SIG-M5 (cell line): ENCODE data around the gene CNRIP1.
"Not testable (repeated sequence)": the region's sequence is repeated elsewhere in the genome, so short reads cannot be mapped to it uniquely, and the experiment has no call there.

Source experiments
- DNase-seq: peaks from one replicate; lab custom pipeline; 2025; lab: John Stamatoyannopoulos, UW

CNRIP1 gene, protein sequence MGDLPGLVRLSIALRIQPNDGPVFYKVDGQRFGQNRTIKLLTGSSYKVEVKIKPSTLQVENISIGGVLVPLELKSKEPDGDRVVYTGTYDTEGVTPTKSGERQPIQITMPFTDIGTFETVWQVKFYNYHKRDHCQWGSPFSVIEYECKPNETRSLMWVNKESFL

DNA sequence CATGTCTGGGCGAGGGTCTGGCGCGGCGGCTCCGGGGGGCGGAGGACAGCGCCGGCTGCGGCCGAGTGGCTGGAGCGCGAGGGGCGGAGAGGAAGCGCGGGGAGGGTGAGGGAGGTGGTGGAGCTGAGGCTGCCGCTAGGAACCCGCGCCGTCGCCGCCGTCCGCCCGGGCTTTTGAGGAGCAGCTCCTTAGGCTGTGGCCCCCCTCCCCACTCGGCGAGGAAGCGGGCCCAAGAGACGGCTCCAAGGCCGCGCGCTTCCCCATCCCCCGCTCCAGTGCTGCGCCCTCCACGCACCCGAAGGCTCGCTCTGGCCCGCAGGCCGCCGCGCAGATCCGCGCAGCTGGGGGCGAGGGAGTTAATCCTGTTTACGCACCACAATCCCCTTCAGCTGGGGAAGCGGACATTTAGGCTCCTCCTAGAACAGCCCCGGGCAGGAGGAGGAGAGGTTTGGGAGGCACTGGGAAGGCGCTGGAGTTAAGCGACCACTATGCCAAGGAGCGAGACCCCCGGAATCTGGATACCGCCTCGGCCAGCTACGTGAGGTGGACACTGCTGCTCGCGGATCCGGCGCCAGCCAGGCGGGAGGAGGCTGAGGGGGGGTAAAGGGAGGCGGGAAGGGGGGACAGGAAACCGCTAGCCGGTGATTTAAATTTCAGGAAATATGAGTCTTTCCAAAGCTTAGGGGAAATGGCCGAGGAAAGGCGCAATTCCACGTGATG lies at the start of gene CNRIP1:
CNRIP1 (minus strand) TSS at position 552 of the 720 bp plus-strand sequence; CDS start at position 3, 549 bp downstream.
- no peak for DNase-seq

DNA sequence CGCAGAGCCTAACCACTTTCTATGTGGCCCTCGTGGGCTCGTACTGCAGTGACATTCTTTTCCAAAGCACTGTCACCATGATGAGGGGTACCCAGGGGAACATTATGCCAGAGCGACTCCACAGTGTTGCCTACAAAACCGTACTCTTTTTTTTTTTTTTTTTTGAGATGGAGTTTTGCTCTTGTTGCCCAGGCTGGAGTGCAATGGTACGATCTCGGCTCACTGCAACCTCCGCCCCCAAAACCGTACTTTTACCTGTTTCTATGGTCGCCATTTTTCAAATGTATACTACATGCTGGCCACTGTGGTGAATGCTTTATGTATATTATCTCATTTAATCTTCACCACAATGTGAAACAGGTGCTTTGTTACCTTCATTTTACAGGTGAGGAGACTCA lies 49.6 kb upstream of the CNRIP1 start:
- DNase-seq = no peak

DNA sequence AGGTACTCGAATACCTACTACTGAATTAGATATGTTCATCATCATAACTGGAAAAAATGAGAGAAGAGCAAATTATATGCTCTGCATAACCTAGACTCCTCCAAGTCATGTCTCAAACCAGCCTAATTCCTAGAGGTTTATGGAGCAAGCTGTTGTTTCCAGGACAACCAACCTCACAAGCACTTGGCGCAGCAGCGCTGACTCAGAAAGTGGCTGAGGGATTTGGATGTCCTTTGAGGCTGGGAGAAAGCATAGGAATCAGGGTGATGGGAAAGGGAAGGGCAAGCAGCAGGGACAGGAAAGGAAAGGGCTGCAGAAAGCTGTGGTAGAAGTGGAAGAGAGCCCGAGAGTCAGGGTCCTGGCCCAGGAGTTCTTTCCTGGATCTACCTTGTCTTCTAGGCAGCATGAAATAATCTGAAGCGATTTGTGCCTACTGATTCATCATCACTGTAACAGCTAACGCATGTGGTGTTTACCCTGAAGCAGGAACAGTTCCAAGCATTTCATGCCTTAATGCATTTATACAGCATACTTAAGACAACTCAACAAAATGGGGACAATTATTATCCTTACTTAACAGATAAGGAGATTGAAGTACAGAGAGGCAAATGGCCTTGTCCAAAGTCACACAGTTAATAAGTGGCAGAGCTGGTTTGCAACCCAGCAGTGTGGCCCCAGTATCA lies 49.0 kb upstream of the CNRIP1 start:
- DNase-seq = no peak

DNA sequence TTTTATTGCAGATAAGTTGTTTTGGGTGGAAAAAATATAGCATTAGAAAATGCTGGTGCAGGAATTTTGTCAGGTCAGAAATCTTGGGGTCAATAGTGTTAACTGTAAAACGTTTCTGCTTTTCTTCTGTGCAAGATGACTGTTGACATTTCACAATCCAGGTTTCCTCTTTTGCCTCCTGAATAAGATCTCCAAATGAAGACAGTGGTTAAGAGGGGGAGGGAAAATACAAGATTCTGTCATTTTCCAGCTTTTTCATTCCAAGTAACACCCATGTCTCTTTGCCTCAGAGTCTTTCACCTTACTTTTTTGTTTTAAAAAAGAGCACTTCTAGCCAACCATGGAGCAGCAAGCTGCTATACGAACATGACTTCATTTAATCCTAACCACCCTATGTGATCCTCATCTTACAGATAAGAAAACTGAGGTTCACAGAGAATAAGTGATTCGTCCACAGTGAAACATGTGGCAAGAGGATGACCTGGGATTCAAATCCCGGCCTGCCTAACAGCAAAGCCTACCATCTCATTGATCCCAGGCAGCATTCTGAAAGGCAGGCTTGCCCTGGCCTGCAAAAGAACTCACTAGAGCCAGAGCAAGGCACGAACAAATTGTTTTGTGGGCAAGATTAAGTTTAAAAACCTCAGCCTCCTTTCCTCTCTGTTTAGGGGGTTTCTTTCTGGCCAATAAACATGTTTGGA lies 48.4 kb upstream of the CNRIP1 start:
- peak; percentile 29 for DNase-seq

DNA sequence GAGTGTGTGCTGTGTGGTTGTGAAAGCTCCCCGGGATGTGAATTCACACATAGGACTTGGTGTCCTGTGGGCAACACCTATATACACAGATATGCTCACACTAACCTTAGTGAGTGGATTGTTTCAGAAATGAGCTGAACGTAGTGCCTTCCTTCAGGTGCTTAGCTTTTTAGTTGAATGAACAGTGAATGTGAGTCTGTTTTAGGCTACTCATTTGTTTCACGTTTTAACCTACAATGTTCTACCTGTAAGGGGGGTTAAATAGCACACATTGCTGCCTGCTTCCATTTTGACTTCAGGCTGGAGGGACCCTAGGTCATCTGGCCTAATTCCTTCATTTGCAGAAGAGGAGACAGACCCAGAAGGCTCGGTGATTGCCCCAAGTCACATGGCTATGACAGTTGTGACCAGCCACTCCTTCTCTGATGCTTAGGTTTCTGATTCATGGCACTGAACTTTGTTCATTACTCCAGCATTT lies 46.4 kb upstream of the CNRIP1 start:
- DNase-seq = no peak

DNA sequence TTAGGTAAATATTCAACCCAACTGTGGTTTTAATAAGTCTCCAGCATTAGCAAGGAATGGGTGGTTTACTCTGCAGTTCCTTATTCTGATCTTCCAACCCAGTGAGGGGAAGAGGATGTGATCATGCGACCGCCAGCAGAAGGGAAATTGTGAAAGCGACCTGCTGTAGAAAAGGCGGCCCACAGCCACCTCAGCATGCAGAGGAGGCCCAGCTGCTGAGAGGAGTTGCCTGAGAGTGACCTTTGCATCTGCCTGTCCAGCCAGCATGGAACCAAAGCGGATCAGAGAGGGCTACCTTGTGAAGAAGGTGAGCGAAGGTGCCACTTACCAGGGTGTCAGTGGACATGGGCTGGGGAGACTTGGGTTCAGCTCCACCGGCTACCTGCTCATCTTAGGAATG lies 45.3 kb upstream of the CNRIP1 start, which contains the start of gene PLEK:
PLEK (plus strand) TSS at position 196 of the 400 bp plus-strand sequence; CDS start at position 266, 70 bp downstream.
- DNase-seq = peak; percentile 84

DNA sequence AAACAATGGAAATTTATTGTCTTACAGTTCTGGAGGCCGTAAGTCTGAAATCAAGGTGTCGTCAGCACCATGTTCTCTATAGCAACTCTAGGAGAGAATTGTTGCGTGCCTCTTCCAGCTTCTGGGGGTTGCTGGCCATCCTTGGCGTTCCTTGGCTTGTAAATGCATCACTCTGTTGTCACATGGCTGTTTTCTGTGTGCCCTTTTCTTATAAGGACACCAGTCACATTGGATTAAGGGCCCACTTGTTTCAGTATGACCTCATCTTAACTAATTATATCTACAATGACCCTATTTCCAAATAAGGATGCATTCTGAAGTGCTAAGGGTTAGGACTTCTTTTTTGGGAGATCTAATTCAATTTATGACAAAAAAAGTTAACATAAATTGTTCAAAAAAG lies 44.0 kb upstream of the CNRIP1 start:
- no peak for DNase-seq

DNA sequence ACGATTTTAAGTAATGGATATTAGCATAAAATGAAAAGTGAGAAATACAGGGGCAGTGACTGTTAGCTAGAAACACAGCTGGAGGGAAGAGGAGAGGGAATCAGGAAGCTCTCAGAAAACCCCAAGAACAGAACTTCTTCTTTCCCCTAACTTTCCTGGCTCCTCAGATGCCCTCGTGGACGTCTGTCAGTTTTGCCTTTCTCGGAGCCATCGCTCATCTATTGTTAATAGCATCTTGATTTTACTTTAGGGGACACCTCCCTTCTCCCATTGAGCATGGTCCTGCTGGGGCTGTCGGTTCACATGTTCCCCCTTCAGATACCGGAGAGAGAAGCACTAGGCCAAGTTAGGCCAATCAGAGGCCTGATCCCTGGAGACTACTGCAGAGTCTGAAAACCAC lies 43.0 kb upstream of the CNRIP1 start:
- no peak for DNase-seq

DNA sequence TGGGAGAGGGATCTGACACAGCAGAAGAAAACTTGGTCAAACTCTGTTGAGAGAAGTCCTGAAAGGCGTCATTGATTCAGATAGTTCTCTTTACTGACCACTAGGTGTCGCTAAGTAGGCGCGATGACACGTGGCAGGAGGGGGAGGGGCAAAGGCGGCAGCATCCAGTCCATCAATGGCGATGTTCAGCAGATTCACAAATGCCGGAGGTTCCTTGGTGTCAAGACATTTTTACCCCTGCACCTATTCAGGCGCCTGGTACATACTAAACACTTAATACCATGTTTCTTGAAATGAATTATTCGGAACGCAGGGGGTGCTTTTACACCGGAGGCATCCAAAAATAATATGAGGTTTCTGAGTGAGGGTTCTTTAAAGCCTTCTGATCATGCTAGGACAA lies 42.3 kb upstream of the CNRIP1 start:
- DNase-seq = peak; percentile 67

DNA sequence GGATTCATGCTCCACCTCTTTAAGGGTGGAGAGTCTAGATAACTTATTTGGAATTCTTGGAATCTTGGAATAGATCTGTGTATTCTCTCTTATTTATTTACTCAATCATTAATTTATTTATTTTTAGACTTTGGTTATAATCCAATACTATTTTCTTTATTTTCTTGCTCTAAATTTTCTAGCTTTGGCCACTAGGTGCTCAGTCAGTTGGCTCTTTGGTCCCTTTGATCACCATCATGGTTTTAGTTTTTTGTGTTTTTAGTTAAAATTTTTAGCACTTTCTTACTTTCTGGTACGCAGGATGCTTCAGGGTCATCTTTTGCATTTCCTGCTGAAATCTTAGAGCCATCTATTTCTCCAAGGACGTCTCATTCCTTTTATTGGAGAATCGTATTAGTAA lies 40.1 kb upstream of the CNRIP1 start:
- no peak for DNase-seq

DNA sequence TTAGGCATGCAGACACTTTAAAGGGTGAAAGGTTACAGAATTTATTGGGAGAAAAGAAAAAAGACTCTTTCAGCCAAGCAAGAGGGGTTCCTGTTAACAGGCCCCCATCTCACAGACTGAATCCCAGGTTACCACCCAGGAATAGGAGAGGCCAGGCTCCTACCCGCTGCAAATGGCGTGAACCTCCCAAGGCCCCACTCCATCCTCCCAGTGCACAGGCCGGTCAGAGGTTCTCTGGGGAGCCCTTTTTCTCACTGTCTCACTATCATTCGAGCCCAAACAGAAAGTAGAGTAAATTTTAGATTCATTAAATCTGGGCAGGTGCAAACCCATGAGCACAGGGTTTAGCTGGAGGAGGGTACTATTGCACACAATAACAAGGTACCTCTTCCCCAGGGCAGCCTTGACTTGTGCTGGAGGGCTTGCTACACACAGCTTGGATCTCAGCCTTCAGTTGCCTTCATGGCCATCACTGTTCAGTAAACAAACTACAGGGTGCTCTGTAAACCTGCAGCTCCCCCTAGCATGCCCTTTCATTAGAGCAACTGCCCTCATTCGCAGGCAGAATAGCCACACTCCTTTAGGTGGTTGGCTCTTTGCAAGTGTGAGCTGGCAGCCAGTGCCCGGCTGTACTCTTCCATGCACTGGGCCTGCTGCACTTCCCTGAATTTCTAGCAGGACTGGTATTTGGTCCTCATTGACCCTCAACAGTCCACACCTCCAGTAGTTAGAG lies 38.0 kb upstream of the CNRIP1 start:
- no peak for DNase-seq

DNA sequence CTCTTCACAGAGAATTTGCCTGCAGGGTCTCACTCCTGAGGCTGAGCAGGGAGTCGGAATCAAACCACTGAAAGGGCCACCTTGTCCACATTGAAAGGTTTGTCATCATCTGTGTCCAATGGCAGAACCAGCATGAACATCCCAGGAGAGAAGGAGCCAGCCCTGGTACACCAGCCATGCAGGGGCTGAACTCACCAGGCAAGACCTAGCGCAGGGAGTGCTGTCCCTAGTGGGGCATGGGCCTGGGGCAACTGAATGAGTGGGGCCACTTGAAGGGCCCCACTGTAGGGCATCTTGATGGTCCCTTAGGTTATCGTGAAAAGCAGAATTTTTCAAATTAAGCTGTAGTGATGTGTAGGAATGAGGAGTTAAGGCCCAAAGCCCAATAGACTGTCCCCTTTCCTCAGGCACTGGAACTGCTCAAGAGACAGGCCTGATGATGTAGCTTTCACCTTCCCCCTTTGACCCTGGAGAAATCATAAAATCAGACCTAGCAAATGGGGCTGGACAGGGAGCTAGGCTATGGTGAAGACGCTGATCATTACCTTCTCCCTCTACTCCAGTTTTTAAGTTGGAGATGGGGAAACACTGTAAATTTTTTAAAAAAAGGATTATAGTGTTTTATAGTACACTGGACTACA lies 37.0 kb upstream of the CNRIP1 start:
- no peak for DNase-seq

DNA sequence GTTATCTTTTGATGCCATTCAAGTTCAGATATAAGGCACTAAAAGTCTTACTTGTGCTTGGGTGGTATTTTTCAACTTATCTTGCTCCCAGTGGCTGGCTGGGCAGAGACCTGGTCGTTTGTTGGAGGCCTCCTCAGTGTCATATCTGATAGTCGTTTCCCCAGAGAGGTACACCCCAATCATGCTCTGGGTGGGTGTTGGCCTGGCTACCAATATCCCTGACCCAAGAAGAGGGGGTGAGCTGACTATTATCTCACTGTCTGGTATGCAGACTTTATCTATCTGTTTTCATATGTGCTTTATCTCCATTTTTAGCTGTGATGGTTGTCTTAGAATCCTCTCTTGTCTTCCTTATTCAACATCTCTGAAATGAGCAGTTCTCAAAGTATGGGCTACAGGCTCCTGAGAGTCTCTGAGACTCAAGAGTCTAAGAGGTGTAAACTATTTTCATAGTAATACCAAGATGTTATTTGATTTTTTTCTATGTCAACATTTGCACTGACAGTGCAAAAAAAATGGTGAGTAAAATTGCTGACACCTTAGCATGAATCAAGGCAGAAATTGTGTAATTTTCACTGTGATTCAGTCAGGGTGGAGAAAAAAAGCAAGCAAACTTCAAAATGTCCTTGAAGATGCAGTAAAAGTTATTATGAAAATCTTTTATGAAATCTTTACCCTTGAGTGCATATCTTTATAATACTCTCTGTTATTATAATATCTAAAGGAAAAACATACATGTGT lies 33.1 kb upstream of the CNRIP1 start:
- DNase-seq = no peak

DNA sequence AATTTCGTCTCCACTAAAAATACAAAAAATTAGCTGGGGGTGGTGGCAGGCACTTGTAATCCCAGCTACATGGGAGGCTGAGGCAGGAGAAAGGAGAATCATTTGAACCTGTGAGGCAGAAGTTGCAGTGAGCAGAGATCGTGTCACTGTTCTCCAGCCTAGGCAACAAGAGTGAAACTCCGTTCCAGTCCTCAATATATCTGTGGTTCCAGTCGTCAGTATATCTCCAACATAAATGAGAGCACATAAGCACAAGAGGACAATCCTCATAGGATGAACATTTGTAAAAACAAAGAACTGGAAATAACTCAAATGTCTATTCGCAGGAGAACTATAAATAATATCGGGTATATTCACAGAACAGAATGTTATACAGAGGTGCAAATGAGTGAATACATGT lies 32.2 kb upstream of the CNRIP1 start:
- DNase-seq = no peak

DNA sequence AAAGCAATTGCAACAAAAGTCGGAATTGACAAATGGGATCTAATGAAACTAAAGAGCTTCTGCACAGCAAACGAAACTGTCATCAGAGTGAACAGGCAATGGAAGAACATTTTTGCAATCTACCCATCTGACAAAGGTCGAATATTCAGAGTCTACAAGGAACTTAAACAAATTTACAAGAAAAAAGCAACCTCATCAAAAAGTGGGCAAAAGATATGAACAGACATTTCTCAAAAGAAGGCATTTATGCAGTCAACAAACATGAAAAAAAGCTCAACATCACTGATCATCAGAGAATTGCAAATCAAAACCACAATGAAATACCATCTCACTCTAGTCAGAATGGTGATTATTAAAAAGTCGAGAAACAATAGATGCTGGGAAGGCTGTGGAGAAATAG lies 29.3 kb upstream of the CNRIP1 start:
- DNase-seq = not testable (repeated sequence)

DNA sequence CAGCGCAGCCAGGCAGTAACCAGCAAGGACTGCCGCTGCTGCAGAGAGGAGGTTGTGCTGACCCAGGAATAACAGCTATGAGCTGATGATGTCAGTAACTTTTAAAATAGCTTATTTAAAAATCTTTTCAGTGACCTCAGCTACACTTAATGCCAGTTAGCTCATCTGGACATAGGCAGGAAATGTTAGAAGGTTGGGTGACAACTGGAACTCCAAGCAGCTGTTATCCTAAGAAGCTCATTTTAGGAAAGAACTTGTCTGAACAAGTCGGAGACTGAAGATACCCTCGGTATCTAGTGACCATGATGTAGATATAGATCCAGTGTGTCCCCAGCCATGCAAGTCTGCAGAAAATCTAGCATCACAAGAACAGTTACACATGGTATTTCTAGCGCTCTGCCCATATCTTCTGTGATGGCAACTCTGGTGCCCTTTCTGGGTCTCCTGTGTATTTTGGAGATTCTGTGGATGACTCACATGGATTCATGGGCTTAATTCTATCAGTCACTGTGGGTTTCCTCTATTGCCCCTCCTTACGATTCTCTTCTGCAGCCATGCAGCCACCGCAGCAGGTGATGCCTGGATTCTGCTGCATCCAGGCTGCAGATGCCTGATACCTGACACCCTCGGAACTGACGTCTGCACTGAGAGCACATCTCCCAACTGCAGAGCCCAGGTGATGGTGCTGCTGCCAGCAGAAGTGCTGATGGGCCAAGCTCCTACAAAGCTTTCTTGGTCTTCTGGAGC lies 25.6 kb upstream of the CNRIP1 start:
- no peak for DNase-seq

DNA sequence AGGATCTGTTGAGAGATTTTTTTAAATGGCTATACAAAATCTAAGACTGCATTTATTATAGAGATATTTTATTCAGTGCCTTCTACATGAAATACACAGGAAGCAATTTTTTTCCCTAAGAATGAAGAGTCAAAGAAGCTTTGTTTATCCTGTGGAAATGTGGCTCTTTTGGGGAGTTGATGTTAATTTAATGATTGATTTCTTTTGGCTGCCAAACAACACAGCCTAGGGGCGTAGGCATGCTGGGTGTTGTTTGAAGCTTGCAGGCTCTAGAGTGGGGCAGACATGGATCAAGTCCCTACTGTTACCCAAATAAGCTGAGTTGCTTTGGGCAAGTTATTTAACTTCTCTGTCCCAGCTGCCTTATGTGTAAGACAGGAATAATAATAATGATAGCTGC lies 24.3 kb upstream of the CNRIP1 start:
- DNase-seq = no peak

DNA sequence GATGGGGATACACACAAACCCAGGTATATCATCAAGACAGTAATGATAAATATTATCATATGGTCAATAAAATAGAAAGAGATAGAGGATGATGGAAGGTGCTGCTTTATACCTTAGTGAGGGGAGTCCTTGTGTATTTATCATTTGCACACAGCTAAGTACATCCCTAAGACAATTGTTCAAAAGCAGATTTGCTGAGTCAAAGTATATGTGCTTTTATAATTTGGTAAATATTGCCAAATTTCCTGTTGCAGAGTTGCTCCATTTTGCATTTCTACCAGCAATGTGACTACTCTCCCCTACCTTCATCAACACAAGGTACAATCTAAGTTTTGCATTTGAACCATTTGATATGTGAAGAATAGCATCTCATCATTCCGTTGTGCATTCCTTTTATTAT lies 22.7 kb upstream of the CNRIP1 start:
- DNase-seq = no peak

DNA sequence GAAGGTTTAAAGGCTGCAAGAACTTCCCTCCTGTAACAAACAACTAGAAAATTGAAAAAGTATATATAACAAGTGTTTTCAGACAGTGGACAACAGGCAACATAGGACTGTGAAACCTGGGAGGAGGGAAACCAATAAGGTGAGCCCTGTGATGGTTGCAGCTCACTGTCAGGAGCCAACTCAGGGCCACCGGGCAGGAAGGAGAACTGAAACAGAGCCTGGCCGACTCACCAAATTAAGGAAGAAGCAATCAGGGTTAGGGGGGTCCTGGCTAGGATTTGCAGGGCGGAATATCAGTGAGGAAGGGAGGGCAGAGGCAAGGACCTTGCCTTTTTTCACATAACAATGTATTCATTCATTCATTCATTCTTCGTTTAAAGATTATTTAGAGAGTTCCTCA lies 21.8 kb upstream of the CNRIP1 start:
- no peak for DNase-seq

DNA sequence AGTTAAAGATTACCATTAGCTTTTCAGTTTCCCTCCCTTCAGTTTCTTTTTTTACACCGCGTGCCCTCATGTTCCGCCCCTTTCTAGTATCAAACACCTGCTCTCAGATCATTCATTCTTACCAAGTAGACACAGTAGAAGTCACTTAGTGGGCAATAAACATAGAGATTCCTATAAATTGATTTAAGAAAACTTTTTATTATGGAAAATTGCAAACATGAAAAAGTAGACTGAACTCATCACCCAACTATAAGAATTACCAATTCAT lies 21.2 kb upstream of the CNRIP1 start:
- DNase-seq = no peak
